HG03571 (cell line): ENCODE measurements around the gene PAK5.

Experiments
- ATAC-seq: cut with Tn5 transposase; IDR thresholded peaks from one replicate; pipeline ENCODE4 v1.9.1; 2021; ENCODE audit not compliant: unreplicated experiment

Gene PAK5

DNA sequence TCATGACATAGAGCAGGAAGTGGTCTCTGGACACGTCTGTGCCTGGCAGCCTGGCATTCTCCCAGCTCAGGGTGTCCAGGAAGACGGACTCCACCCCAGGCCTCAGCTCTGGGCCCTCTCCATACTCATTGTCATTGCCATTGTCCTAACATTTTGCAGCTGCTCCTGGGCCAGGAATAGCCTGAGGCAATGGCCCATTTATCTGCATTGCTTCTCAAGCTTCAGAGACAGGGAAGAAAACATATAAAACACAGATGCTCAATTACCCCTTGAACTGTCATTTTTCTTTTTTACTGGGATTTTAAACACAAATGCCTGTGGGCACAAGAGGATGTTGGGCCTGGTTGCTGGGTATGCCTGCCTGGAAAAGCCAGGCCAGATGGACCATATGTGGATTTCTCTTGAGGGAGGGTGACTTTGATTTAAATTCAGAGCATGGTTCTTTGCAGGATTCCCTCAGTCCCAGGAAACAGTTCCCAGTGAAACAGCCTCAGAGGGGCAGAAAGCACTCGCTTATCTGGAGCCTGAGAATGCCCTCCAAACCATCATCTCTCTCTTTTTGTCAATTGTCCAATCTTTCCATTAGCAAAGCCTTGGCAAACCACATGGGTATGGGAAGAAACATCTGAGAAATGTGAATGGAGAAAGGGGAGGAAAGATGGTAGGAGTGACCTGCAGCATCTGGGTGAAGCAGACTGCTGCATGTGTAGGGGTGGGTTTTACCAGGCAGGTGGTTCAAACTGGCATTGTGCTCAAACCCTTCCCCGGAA, 306.6 kb downstream of the PAK5 start:
- ATAC-seq, result no peak

- no peak for ATAC-seq
Measured at GRCh38 chr20:9531581-9531980, 307.3 kb downstream of the PAK5 start.

GRCh38 chr20:9523636-9524035, 315.2 kb downstream of the PAK5 start:
- ATAC-seq, result no peak

DNA sequence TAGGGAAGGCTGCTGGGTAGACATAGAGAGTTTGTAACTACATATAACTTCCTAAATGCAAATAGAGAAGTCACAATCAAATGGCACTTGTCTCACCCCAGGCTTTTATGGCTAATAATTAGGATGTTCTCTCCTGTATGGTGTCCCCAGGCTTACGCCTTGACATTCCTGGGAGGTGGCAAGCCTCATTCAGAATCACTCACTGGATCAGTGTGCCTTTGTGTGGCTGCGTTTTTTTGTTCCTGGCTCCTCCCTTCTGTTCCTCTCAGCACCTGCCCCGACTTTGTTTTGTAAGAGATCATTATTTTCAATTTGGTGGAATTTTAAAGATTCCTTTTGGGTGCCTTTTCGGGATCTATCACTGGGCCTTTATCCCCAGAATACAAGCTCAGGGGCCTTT, 318.8 kb downstream of the PAK5 start:
- no peak for ATAC-seq

GRCh38 chr20:9518576-9519175, 320.2 kb downstream of the PAK5 start:
- no peak for ATAC-seq

- no peak for ATAC-seq
Measured at GRCh38 chr20:9517297-9518162, 321.3 kb downstream of the PAK5 start.

DNA sequence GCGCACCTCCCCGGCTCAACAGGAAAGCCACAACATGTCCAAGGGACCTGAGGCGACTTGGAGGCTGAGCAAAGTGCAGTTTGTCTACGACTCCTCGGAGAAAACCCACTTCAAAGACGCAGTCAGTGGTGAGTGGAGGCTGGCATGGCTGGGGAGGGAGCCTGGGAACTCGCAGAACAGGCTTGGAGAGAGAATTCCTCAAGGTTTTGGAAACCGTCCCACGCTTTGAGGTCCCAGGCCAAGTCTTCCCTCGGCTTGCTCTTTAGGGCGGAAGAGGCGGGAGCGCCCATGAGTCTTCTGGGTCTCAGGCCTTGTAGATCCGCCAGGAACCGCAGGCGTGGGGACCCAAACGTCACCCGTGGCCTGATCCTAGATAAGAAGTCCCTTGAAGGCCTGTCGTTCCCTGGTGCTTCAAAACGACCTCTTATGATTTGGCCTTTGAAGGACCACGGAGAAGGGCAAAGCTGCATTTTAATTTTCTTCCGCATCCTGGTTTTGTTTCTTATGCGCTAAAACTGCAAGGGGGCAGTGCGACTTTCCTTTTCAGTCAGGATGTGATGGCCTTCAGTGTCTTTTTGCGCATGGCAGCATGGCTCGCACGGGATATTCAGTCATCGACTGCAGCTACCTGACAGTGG, 322.5 kb downstream of the PAK5 start:
- no peak for ATAC-seq

- no peak for ATAC-seq
Measured at GRCh38 chr20:9515741-9516233, 323.1 kb downstream of the PAK5 start.

GRCh38 chr20:9515214-9515585, 323.7 kb downstream of the PAK5 start:
- ATAC-seq, result no peak

- no peak for ATAC-seq
Measured at GRCh38 chr20:9514461-9515213, 324.2 kb downstream of the PAK5 start, which contains the start of gene LAMP5. TSS of gene LAMP5 (plus strand) at chr20:9514590. CDS start at chr20:9514853, 263 bp downstream.

DNA sequence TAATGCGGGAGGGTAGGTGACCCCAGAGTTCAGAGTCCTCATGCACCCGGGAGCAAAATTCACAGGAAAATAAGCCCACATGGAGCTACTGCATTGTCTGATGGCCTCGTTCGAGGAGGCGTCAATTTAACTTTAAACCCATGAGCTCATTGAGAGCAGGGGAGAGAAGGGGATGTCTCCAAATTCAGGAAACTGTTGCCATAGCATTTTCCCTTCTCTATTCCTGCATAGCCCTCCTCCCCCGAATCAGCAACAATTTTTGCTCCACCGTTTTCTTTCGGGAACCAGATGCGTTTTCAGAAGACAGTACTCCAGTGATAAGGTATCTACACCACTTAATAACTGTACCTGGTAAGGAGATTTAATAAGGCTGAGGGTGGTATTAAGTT, 324.8 kb downstream of the PAK5 start:
- no peak for ATAC-seq

- ATAC-seq, result no peak
Measured at GRCh38 chr20:9510911-9511310, 328.0 kb downstream of the PAK5 start.

DNA sequence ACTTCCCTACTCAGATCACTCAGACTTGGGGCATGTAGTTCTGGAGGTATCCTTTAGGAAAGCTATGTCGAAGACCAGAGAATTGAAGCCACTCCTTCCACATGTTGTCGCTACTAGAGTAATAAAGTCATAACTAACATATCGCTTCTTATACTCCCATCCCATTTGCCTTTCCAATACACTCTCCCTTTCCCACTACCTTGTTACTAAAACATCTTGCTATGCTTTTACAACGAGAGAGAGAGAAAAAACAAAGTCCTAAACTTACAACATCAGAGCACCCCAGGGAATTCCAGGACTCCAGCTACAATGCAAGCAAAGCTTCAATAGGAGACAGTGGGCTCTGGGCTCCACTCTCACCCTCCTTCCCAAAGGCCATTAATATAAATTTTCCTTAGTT, 329.6 kb downstream of the PAK5 start:
- no peak for ATAC-seq

- ATAC-seq, result no peak
Measured at GRCh38 chr20:9508696-9509178, 330.1 kb downstream of the PAK5 start.

DNA sequence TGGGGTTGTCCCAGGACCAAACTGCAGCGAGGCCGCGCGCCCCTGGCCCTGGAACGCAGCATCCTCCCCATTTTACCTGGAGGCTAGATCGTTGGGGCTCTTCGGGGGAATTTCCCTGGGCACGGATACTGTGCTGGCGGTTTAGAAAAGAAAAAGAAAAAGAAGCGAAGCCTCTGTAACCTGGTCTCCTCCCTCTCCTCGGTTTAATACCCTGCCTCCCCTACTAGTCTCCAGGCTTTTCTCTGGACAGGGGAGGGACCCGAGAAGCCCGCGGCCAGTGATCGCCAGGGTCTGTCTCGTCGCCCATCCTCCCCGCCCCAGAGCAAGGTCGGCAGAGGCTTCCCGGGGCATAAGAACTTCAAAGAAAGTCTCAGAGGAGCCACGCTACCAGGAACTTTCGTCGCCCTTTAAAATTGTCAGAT, 330.6 kb downstream of the PAK5 start:
- no peak for ATAC-seq

GRCh38 chr20:9507544-9508239, 331.2 kb downstream of the PAK5 start:
- no peak for ATAC-seq

DNA sequence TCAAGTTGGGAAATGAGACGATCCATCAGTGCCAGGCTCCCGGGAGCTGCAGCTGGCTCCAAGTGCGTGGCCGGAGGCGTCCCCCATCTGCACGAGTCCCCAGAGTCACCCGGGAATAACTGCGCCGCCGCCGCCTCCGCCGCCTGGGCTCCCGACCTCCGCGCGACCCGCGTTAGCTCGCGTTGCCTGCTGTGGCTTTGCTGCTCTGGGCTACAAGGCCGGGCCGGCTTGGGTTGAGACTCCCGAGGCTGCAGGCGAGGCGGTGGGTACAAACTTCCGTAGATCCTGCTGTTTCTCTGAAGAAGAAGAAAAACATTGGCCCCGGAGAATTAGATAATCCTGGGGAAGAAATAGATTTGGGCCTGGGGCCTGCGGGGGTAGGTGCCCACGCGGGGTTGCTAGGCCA, 331.9 kb downstream of the PAK5 start:
- ATAC-seq, result no peak

DNA sequence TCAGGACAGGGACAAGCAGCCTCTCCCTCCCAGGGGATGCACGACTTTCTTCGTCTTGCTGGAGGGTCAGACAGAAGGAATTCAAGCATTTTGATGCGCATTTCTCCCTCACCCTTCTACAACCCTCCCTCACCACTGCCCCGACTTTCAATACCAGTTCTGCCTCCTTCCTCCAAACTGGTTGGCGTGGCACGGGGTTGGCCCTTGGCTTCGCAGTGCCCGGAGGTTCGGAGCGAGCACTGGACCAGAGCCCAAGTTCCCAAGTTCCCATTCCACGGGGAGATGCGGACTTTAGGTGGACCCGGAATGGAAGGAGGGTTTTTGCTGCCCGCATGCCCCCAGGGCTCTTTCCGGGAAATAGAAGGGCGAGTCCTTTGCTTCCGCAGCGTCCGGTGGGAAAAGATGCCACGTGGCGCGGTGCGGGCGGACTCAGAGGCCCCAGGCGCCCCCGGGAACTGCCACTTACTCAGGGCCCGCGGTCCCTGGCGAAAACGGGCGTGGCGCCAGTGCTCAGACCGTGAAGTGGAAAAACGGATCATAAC, 332.5 kb downstream of the PAK5 start:
- no peak for ATAC-seq

GRCh38 chr20:9503526-9504245, 335.2 kb downstream of the PAK5 start:
- no peak for ATAC-seq
